Natural killer cell (primary cell): Measurements from ENCODE around the gene AXIN1. TPM values are rescaled to one million over a fixed set of nuclear protein-coding genes. Genes with fewer than 3 reads are reported as not detected.

ENCODE experiments used
- ATAC-seq, 3 donors: fragments of 150-1000 bp in 2 of 3; fragments of 200-7000 bp in 1 of 3; cut with Tn5 transposase; 1 replicate in 1 of 3; 2 replicates in 2 of 3; pipeline ENCODE4 v1.10.0; 2021; ENCODE audit warnings: mild to moderate bottlenecking in 2 of 3, moderate library complexity in 2 of 3
- DNase-seq, 2 donors: peaks; one replicate each; pipeline versions ENCODE4 v3.0.0 to v3.0.0-alpha.2; 2013 to 2021; ENCODE audit warnings: mixed read lengths in 1 of 2
- H3K27ac ChIP-seq: one replicate; pipeline ENCODE4 v1.5.1; 2013; ENCODE audit warnings: mild to moderate bottlenecking, low read length
- H3K27me3 ChIP-seq: one replicate; pipeline ENCODE4 v1.6.1; 2013; ENCODE audit warnings: low read length; ENCODE audit not compliant: control insufficient read depth, insufficient read depth
- H3K36me3 ChIP-seq: one replicate; pipeline ENCODE4 v1.6.1; 2013; ENCODE audit warnings: low read length; ENCODE audit not compliant: control insufficient read depth, insufficient read depth
- H3K4me1 ChIP-seq: one replicate; pipeline ENCODE4 v1.6.1; 2013; ENCODE audit warnings: low read length; ENCODE audit not compliant: control insufficient read depth, insufficient read depth
- H3K4me3 ChIP-seq: one replicate; pipeline ENCODE4 v1.5.1; 2013; ENCODE audit warnings: low read length
- H3K9me3 ChIP-seq: one replicate; pipeline ENCODE4 v1.6.1; 2013; ENCODE audit warnings: low read length; ENCODE audit not compliant: control insufficient read depth, insufficient read depth
- H3K27ac Mint-ChIP-seq, 2 donors: one replicate each; pipeline ENCODE4 v1.8.0; 2022; ENCODE audit warnings: mild to moderate bottlenecking in 2 of 2, mixed read lengths in 2 of 2, moderate library complexity in 1 of 2
- H3K27me3 Mint-ChIP-seq, 2 donors: one replicate each; pipeline ENCODE4 v1.8.0; 2022; ENCODE audit warnings: low read depth in 2 of 2, mixed read lengths in 2 of 2
- H3K36me3 Mint-ChIP-seq: one replicate; pipeline ENCODE4 v1.8.0; 2022; ENCODE audit warnings: mixed read lengths
- H3K4me1 Mint-ChIP-seq, 2 donors: one replicate each; pipeline ENCODE4 v1.8.0; 2022; ENCODE audit warnings: mixed read lengths in 2 of 2
- H3K4me3 Mint-ChIP-seq: one replicate; pipeline ENCODE4 v1.8.0; 2022; ENCODE audit warnings: mild to moderate bottlenecking, moderate library complexity, mixed read lengths
- H3K9me3 Mint-ChIP-seq, 2 donors: one replicate each; pipeline ENCODE4 v1.8.0; 2022; ENCODE audit warnings: mixed read lengths in 2 of 2
- CTCF ChIP-seq: fragments of 200-600 bp; IDR thresholded peaks from one replicate; pipeline ENCODE4 v1.8.0; 2022; ENCODE audit warnings: antibody characterized with exemption
- WGBS: methylation state at CpG from one replicate; pipeline ENCODE4 v1.1.7; 2013; ENCODE audit warnings: missing lambda C conversion rate; ENCODE audit not compliant: insufficient coverage; 5-methylcytosine and 5-hydroxymethylcytosine counted together
- intact Hi-C: fragments of 100-400 bp; cut with micrococcal nuclease; formaldehyde crosslinking; loops from one replicate; pipeline ENCODE4 v1.14.2; 2022
- total RNA-seq, 4 donors: library from RNA; stranded (reverse); fragments of 120-200 nt in 1 of 4; gene quantifications; one replicate each; pipeline versions ENCODE4 v1.2.3 to v1.2.4, GENCODE V29; 2013 to 2022

The AXIN1 gene
- total RNA-seq, 3 donors from 2014 or later (not counting 1 experiment from before 2014, with no cell fraction given) = 100 to 122 (median 106) TPM

GRCh38 chr16:297832-298231 is 54.7 kb downstream of the AXIN1 start:
- DNase-seq (no peak), ATAC-seq (no peak)
- Histone ChIP-seq H3K36me3 (peaks cover 42% of the 10 kb centered on the region), H3K27me3 (no peaks in the 10 kb centered on the region), H3K27ac (no peak overlapping the region), H3K4me1 (no peaks in the 10 kb centered on the region), H3K9me3 (no peaks in the 10 kb centered on the region), H3K4me3 (no peak overlapping the region)
- no peaks in the 10 kb centered on the region for H3K9me3 Mint-ChIP-seq
- H3K27ac Mint-ChIP-seq = no peak overlapping the region
- H3K4me1 Mint-ChIP-seq = no peaks in the 10 kb centered on the region
- 97% methylated on average over 32 of the region's 32 CpGs for WGBS
- no peaks in the 10 kb centered on the region for H3K36me3 Mint-ChIP-seq
- no peak for TF ChIP-seq CTCF
- H3K27me3 Mint-ChIP-seq = no peaks in the 10 kb centered on the region
- intact Hi-C loops = no loop called here
- no peak overlapping the region for H3K4me3 Mint-ChIP-seq

- Histone ChIP-seq H3K4me1 (no peaks in the 10 kb centered on the region), H3K27me3 (no peaks in the 10 kb centered on the region), H3K4me3 (no peak overlapping the region), H3K36me3 (peaks cover 42% of the 10 kb centered on the region), H3K27ac (no peak overlapping the region), H3K9me3 (no peaks in the 10 kb centered on the region)
- WGBS = 86% methylated on average over 33 of the region's 37 CpGs
- DNase-seq (no peak), ATAC-seq (no peak)
- intact Hi-C loops = no loop called here
- H3K4me3 Mint-ChIP-seq = no peak overlapping the region
- H3K4me1 Mint-ChIP-seq = peaks cover under 1 to 5% of the 10 kb centered on the region in 2 donors
- H3K27me3 Mint-ChIP-seq = no peaks in the 10 kb centered on the region
- no peaks in the 10 kb centered on the region for H3K9me3 Mint-ChIP-seq
- no peak for TF ChIP-seq CTCF
- H3K36me3 Mint-ChIP-seq = no peaks in the 10 kb centered on the region
- peak overlapping the region in 1 of 2 donors; percentile 14 for H3K27ac Mint-ChIP-seq
These were observed 55.6 kb downstream of the AXIN1 start for GRCh38 chr16:296806-297510.

DNA sequence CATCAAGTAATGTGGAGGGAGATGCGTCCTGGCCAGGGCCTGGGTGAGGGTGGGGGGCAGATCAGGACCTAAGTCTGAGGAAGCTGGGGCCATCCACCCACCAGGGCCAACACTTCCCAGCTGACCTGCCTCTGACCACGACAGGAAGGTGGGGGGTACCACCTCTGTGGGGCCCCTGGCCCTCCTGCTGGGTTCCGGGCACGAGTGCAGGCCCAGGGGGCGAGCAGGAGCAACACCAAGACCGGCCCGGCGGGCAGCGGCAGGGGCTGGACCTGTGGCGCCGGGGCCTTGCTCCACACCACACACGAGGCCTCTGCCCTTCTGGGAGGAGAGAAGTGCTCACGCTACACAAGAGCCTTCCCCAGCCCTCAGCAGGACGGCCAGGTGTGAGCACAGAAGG is 56.2 kb downstream of the AXIN1 start:
- Histone ChIP-seq H3K4me3 (no peak overlapping the region), H3K27ac (no peak overlapping the region), H3K27me3 (no peaks in the 10 kb centered on the region), H3K36me3 (peaks cover 45% of the 10 kb centered on the region), H3K9me3 (no peaks in the 10 kb centered on the region), H3K4me1 (peaks cover 3% of the 10 kb centered on the region)
- Mint-ChIP-seq H3K4me3 (no peak overlapping the region), H3K36me3 (no peaks in the 10 kb centered on the region), H3K27ac (no peak overlapping the region), H3K4me1 (peaks cover 7 to 12% of the 10 kb centered on the region in 2 donors), H3K27me3 (no peaks in the 10 kb centered on the region), H3K9me3 (no peaks in the 10 kb centered on the region)
- ATAC-seq = no peak
- no peak for DNase-seq
- intact Hi-C loops = no loop called here
- WGBS = 88% methylated on average over 14 of the region's 14 CpGs
- TF ChIP-seq CTCF = no peak
